HL-60/S4 treated with retinoic acid at 250 ng/mL for 4 days and 3 days (cell line): ENCODE measurements around the gene DKKL1.

ENCODE experiments used
- in situ Hi-C: fragments of 300-500 bp; cut with MboI; formaldehyde crosslinking; loops from 2 replicates; pipeline ENCODE4 v1.7.0; 2022; ENCODE audit warnings: low sequenced_read_pairs

The DKKL1 gene

GRCh38 chr19:49337267-49338022 is 26.2 kb upstream of the DKKL1 start:
- in situ Hi-C loops, result no loop called here

GRCh38 chr19:49338023-49338677 is 25.5 kb upstream of the DKKL1 start:
- in situ Hi-C loops, result no loop called here

GRCh38 chr19:49338691-49339300 is 24.9 kb upstream of the DKKL1 start:
- in situ Hi-C loops, result no loop called here

GRCh38 chr19:49339301-49340068 is 24.2 kb upstream of the DKKL1 start:
- in situ Hi-C loops, result no loop called here

- in situ Hi-C loops, result no loop called here
Observed at GRCh38 chr19:49340069-49340864, 23.4 kb upstream of the DKKL1 start.

GRCh38 chr19:49340865-49341718 is 22.6 kb upstream of the DKKL1 start:
- in situ Hi-C loops, result no loop called here

- in situ Hi-C loops, result no loop called here
Observed at GRCh38 chr19:49342291-49342721, 21.4 kb upstream of the DKKL1 start.

GRCh38 chr19:49343123-49343522 is 20.6 kb upstream of the DKKL1 start:
- in situ Hi-C loops, result no loop called here

GRCh38 chr19:49344505-49345423 is 18.9 kb upstream of the DKKL1 start:
- in situ Hi-C loops, result no loop called here

GRCh38 chr19:49347191-49347590 is 16.5 kb upstream of the DKKL1 start:
- in situ Hi-C loops, result no loop called here

- in situ Hi-C loops, result no loop called here
Observed at GRCh38 chr19:49347835-49348234, 15.8 kb upstream of the DKKL1 start.

GRCh38 chr19:49348305-49349189 is 15.1 kb upstream of the DKKL1 start:
- in situ Hi-C loops, result no loop called here

- in situ Hi-C loops, result no loop called here
Observed at GRCh38 chr19:49349567-49349966, 14.1 kb upstream of the DKKL1 start.

GRCh38 chr19:49355909-49356353 is 7.7 kb upstream of the DKKL1 start:
- in situ Hi-C loops, result no loop called here

- in situ Hi-C loops, result no loop called here
Observed at GRCh38 chr19:49356382-49356781, 7.3 kb upstream of the DKKL1 start.

GRCh38 chr19:49357186-49357585 is 6.5 kb upstream of the DKKL1 start:
- in situ Hi-C loops, result no loop called here
